GM19324 (cell line): Measurements from ENCODE around the gene ANTXR1.

ENCODE experiments used
- ATAC-seq: cut with Tn5 transposase; IDR thresholded peaks from one replicate; pipeline ENCODE4 v1.9.1; 2021; ENCODE audit warnings: mild to moderate bottlenecking, moderate library complexity; ENCODE audit not compliant: unreplicated experiment, low FRiP score

The ANTXR1 gene

GRCh38 chr2:69175790-69176715, 163.1 kb downstream of the ANTXR1 start:
- no peak for ATAC-seq

- ATAC-seq, result no peak
These were observed 164.2 kb downstream of the ANTXR1 start for GRCh38 chr2:69177063-69177771.

- ATAC-seq, result no peak
These were observed 165.0 kb downstream of the ANTXR1 start for GRCh38 chr2:69177785-69178636.

DNA sequence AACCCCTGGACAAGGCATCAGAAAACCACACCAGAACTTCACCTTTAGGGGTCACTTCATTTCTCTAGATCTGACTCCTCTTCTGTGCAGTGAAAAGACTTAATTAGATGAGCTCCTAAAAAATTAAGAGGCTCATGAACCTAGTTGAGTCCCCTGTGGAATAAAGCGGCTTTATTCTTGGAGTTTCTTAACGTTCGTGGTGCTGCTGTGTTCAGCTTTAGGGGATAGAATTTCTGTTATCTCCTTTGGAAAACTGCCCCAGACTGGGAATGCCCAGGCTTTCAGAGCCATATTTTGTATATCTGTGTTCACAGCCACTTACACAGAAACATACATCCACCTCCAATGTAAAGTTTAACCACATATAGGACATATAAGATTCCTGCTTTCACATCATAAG, 165.8 kb downstream of the ANTXR1 start:
- no peak for ATAC-seq

GRCh38 chr2:69180227-69180626, 167.2 kb downstream of the ANTXR1 start:
- ATAC-seq, result no peak

DNA sequence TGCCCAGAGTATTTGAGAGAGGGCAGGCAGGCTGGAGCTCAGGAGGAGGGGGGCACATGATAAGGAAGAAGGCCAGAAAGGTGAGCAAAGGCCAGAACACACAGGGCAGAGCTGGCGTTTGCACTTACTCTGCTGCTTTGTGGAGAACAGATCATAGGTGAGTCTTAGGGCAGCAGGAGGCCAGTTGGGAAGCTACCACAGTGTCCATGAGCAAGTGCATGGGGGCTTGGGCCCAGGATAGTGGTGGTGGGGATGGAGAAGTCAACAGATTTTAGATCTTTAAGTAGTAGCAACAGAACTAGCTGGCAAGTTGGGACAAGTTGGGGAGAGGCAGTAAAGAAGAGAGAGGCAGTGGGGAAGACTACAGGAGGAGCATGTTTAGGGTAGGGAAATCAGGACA, 168.0 kb downstream of the ANTXR1 start:
- ATAC-seq, result no peak

- ATAC-seq, result no peak
These were observed 168.9 kb downstream of the ANTXR1 start for GRCh38 chr2:69181806-69182427.

- no peak for ATAC-seq
These were observed 170.7 kb downstream of the ANTXR1 start for GRCh38 chr2:69183659-69184058.

DNA sequence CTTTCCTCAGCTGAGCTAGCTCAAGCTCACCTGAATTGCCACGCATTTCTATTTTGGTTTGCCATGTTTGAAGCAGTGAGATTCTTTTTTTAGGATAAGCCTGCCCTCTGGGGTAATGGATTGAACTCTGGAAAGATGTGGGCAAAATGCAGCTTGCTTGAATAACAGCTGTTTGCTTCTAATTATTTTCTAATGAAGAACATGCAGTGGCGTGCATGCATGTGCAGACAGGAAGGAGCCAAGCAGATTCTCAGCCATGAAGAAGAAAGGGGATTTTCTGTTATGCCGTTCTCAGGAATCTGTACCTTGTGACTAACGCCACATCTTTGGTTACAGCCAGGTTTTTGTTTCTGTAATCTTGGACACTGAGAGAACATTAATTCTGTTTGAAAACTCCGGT, 171.2 kb downstream of the ANTXR1 start:
- no peak for ATAC-seq

DNA sequence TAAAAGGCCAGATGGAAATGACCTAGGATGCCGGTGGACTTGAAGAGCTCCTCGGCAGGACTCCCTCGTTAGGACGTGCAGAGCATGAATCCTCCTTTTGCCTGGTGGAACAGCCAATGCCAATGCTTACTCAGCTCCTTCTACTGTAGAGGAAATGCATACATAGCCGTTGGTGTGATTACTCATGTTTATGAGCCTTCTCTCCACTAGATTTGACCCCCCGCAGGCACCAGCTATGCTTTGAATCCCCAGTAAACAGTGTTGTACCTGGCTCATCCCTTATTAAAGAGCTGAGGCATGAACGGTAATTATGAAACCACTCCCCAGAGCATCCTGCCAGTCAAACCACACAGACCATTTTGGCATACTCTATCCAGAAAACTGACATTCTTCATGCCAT, 172.8 kb downstream of the ANTXR1 start:
- ATAC-seq, result no peak

- ATAC-seq, result no peak
These were observed 173.6 kb downstream of the ANTXR1 start for GRCh38 chr2:69186614-69187013.

DNA sequence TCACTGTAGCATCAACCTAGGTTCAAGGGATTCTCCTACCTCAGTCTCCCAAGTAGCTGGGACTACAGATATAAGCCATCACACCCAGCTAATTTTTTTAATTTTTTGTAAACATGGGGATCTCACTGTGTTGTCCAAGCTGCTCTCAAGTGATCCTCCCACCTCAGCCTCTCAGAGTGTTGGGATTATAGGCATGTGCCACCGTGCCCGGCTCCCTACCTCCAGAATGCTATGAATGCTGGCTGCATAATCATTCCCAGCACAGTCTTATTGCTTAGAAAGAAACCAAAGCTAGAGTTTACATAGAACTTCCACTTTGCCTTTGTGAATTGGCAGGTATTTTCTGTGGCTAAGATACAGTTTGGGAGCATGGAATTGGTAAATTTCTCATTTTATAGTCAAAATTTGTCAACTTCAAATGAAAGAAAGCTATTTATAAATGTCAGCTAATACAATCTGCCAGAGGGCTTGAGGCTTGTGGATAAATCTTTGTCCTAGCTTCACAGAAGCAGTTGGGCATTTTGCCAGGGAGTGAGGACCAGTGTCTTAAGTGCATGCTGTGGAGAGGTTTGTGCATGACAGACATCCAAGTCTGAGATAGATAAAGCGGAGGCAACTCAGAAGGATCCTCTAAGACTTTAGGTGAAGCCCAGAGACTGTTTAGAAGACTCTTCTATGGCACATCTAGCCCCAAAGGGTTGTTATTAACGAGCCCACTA, 175.4 kb downstream of the ANTXR1 start:
- ATAC-seq, result no peak

DNA sequence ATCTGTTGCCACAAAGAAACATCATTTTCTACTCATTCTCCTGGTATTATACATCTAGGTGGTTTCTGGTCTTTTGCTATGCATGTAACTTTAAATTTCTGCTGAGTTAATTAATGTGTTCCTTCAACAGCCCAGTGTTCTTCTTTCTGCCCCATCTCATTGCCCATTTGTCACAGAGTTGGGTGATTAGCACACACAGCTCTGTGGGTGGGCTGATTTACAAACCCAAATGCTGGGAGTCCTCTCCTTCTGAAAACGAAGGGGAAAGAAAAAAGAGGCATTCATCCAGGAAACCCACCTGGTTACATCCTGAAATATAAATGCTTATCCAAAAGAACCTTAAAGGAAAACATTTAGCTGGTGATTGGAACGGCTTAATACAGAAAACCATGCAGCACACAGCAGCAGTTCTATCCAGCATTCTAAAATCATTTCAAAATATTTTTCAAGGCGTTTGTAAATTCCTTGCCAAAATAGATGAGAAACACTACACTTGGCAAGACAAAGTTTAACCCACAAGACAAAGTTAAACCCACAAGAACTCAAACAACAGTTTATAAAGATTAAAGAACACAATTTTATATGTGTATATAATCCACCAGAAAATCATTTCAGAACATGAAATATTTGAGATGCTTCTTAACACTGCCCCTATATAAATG, 177.9 kb downstream of the ANTXR1 start:
- no peak for ATAC-seq

DNA sequence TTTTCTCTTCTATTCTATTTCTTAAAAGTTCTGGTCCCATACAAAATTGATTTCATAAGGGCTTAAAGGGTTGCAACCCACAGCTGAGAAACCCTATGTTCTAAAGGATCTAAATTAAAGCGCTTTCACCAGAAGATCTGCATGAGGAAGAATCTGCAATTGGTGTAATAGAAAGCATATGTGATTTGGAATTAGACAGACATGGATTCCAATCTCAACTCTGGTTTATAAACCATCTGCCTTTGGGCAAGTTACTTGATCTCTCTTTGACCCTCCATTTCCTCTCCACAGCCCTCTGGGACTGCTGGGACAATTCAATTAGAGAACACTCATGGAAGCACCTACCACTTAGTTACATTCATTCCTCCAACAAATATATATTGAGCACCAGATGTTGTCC, 178.7 kb downstream of the ANTXR1 start:
- no peak for ATAC-seq

DNA sequence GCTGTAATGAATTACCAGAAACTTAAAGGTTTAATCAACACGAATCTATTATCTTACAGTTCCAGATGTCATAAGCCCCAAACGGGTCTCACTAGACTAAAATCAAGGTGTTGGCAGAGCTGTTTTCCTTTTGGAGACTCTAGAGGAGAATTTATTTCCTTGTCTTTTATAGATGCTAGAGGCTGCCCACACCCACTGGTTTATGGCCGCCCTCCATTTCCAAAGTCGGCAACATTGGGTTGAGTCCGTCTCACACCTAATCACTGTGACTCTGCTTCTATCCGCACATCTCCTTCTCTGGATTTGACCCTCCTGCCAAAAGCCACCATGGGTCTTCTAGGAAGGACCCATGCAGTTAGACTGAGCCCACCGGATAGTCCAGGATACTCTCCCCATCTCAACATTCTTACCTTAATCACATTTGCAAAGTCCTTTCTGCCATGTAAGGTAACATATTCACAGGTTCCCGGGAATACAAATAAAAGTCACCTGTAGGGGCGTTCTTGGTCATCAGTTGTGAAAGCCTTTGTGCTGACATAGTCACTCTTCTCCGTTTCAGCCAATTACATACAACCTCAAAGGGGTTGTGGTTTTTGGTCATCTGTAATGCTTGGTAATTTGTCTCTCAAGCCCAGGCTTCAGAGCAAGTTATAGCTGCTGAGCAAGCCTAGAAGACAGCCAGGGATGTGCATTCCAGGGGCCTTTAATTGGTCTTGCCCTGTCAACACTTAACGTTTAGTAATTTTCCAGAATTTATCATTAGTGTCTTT, 179.4 kb downstream of the ANTXR1 start:
- ATAC-seq, result no peak

- no peak for ATAC-seq
These were observed 182.7 kb downstream of the ANTXR1 start for GRCh38 chr2:69195706-69196105.

GRCh38 chr2:69196327-69197117, 183.5 kb downstream of the ANTXR1 start:
- ATAC-seq, result no peak

DNA sequence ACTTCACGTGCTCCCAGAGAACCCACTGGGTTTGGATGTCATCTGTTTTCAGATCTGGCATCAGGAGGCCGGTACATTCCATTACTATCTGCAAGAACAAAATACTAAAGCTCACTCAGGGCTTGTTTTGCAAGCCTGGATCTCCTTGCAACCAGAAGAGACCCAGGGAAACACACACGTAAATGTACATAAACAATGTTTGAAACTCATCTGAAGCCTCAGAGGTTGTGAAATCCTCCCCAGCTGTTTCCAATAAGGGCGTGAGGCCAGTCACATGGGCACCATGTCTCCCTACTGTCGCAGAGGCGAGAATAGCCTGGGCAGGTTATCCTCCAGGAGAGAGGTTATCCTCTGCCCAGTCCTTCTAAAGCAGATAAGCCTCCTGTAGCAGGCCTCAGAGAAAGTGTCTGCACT, 187.1 kb downstream of the ANTXR1 start:
- no peak for ATAC-seq
